Chondrocyte (in vitro differentiated cells): ENCODE data around the gene EFCAB12. TPM values are rescaled to one million over a fixed set of nuclear protein-coding genes. Genes with fewer than 3 reads are reported as not detected.

Source experiments
- DNase-seq: peaks from one replicate; pipeline ENCODE4 v3.0.0; 2021; ENCODE audit warnings: mixed read lengths, low spot score
- H3K27ac Mint-ChIP-seq: one replicate; pipeline ENCODE4 v1.8.0; 2021; ENCODE audit warnings: mild to moderate bottlenecking, moderate library complexity, mixed read lengths; ENCODE audit not compliant: unreplicated experiment
- H3K27me3 Mint-ChIP-seq: 2 replicates; pipeline ENCODE4 v1.8.0; 2021; ENCODE audit warnings: low read depth, mixed read lengths
- H3K36me3 Mint-ChIP-seq: 2 replicates; pipeline ENCODE4 v1.8.0; 2021; ENCODE audit warnings: low read depth, mixed read lengths
- H3K4me1 Mint-ChIP-seq: 2 replicates; pipeline ENCODE4 v1.8.0; 2021; ENCODE audit warnings: low read depth, mild to moderate bottlenecking, mixed read lengths
- H3K4me3 Mint-ChIP-seq: one replicate; pipeline ENCODE4 v1.8.0; 2021; ENCODE audit warnings: mild to moderate bottlenecking, moderate library complexity, mixed read lengths; ENCODE audit not compliant: unreplicated experiment
- H3K9me3 Mint-ChIP-seq: 2 replicates; pipeline ENCODE4 v1.8.0; 2021; ENCODE audit warnings: low read depth, mixed read lengths
- total RNA-seq: library from RNA; stranded (reverse); gene quantifications from 3 replicates; pipeline ENCODE4 v1.2.1, GENCODE V29; 2021
- TF ChIP-seq, protein P1 (sequence below): fragments of 200-600 bp; sonication (generic); IDR thresholded peaks from 2 replicates; pipeline ENCODE4 v1.5.0; 2021; ENCODE audit warnings: antibody characterized with exemption, mild to moderate bottlenecking, moderate library complexity

The EFCAB12 gene
- total RNA-seq, 1 donor from 2014 or later, result not detected

DNA sequence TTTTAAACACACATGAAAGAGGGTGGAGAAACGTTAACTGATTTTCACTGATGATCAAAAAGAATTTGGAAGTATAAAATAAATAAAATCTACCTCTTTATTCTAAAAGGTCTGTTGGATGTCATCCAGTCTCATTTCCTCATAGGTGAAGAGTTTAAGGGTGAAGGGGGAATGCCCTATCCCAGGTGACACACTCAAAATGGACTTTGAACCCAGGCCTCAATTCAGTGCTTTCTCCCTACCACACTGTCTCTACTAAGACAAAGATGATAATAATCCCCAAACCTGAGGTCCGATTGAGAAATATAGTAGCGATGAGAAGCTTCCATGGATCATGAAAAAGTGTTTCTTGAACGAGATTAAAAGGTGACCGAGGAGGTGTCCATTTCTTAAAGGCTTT, 5.1 kb upstream of the EFCAB12 start:
- TF ChIP-seq, protein P1, sequence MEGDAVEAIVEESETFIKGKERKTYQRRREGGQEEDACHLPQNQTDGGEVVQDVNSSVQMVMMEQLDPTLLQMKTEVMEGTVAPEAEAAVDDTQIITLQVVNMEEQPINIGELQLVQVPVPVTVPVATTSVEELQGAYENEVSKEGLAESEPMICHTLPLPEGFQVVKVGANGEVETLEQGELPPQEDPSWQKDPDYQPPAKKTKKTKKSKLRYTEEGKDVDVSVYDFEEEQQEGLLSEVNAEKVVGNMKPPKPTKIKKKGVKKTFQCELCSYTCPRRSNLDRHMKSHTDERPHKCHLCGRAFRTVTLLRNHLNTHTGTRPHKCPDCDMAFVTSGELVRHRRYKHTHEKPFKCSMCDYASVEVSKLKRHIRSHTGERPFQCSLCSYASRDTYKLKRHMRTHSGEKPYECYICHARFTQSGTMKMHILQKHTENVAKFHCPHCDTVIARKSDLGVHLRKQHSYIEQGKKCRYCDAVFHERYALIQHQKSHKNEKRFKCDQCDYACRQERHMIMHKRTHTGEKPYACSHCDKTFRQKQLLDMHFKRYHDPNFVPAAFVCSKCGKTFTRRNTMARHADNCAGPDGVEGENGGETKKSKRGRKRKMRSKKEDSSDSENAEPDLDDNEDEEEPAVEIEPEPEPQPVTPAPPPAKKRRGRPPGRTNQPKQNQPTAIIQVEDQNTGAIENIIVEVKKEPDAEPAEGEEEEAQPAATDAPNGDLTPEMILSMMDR, result no peak
- Mint-ChIP-seq H3K4me1 (peaks cover 20% of the 10 kb centered on the region), H3K27me3 (no peaks in the 10 kb centered on the region), H3K9me3 (no peaks in the 10 kb centered on the region), H3K36me3 (peaks cover 27% of the 10 kb centered on the region), H3K27ac (no peak overlapping the region), H3K4me3 (no peak overlapping the region)
- no peak for DNase-seq

DNA sequence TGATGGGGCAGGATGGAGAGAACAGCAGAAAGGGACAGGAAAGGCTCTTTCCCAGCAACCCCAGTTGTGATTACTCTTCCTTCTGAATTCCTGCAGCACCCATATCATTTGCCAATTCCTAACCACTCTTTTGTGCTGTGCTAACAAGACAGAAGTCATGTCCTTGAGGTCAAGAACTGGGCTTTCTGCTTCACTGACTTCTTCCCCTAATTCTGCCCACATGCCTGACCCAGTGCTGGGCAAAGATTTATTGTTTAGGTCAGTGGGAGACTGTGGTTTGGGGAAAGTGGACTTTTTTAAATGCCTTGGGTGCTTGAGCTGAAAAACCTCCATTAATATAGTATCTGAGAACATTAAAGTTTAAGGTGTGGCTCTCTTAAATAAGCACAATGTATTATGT, 4.2 kb upstream of the EFCAB12 start:
- no peaks in the 10 kb centered on the region for H3K27me3 Mint-ChIP-seq

DNA sequence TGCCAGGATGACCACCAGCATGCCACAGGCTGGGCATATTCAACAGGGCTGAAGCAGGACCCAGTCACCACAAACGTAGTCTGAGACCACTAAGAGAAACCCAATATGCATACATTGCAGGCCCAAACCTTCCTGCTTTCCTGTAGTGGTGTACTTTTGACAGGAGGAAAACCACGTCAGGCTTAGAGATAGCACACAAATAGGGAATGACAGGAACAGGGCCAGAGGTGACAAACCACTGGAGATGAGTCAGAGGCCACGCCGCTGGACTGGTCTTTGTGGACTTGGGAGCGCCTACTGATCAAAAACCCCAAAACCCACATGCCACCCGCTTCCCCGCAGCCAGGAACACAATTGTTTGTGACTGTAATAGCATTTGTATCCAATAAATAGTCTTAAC, 3.6 kb upstream of the EFCAB12 start:
- H3K36me3 Mint-ChIP-seq, result peaks cover 23% of the 10 kb centered on the region
- peaks cover 22% of the 10 kb centered on the region for H3K4me1 Mint-ChIP-seq
- H3K27ac Mint-ChIP-seq, result no peak overlapping the region
- no peaks in the 10 kb centered on the region for H3K9me3 Mint-ChIP-seq
- TF ChIP-seq, protein P1, result no peak
- no peak overlapping the region for H3K4me3 Mint-ChIP-seq
- no peak for DNase-seq
- H3K27me3 Mint-ChIP-seq, result no peaks in the 10 kb centered on the region

More for the DNA sequence above, 4.2 kb upstream of the EFCAB12 start:
- Mint-ChIP-seq H3K9me3 (no peaks in the 10 kb centered on the region), H3K4me1 (peaks cover 23% of the 10 kb centered on the region), H3K27ac (no peak overlapping the region), H3K4me3 (no peak overlapping the region), H3K36me3 (peaks cover 25% of the 10 kb centered on the region)
- DNase-seq, result no peak
- TF ChIP-seq, protein P1, result no peak

DNA sequence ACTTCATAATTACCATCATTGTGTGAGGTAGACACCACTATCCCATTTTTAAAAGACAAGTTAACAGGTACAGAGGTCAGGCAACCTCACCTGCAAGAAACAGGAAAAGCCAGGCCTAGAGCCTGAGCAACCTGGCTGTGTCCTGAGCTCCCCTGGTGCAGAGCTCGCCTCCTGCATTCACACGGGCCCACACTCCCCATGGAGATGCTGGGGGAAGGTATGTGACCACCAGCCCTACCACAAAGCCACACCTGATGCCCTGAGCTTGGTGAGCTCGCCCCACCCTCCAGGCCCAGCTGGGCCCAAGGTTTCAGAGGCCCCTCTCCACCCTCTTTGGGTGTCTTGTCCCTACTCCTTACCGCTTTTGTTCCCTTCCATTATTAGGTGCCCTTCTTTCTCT, 1.2 kb upstream of the EFCAB12 start:
- Mint-ChIP-seq H3K36me3 (peaks cover 17% of the 10 kb centered on the region), H3K4me1 (peaks cover 16% of the 10 kb centered on the region), H3K9me3 (no peaks in the 10 kb centered on the region), H3K27ac (no peak overlapping the region), H3K27me3 (no peaks in the 10 kb centered on the region), H3K4me3 (no peak overlapping the region)
- TF ChIP-seq, protein P1, result no peak
- no peak for DNase-seq

DNA sequence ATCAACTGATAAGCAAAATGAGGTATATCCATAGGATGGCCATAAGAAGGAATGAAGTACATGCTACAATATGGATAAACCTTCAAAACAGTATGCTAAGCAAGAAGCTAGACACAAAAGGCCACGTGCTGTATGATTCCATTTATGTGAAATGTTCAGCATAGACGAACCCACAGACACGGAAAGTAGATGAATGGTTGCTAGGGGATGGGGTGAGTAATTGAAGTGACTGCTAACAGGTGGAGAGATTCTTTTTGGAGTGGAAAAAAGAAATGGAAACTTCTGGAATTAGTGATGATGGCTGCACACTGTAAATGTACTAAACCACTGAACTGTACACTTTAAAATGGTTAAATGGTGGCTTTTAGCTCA, 630 bp upstream of the EFCAB12 start:
- Mint-ChIP-seq H3K4me1 (peaks cover 16% of the 10 kb centered on the region), H3K36me3 (peaks cover 17% of the 10 kb centered on the region), H3K27me3 (no peaks in the 10 kb centered on the region), H3K27ac (peak overlapping the region; percentile 86), H3K9me3 (no peaks in the 10 kb centered on the region), H3K4me3 (no peak overlapping the region)
- no peak for DNase-seq
- TF ChIP-seq, protein P1, result no peak
